Trophoblast cell (in vitro differentiated cells and primary cell): Measurements from ENCODE around the gene GJC3. TPM values are rescaled to one million over a fixed set of nuclear protein-coding genes. Genes with fewer than 3 reads are reported as not detected.

Experiments
- DNase-seq, 2 donors: peaks; one replicate each; pipeline ENCODE4 v3.0.0-alpha.2; 2016
- H2AFZ ChIP-seq: 2 replicates; pipeline ENCODE4 v1.6.1; 2013; ENCODE audit warnings: low read length, moderate library complexity, mild to moderate bottlenecking; ENCODE audit not compliant: insufficient read depth, poor library complexity
- H2AK5ac ChIP-seq: 2 replicates; pipeline ENCODE4 v1.6.1; 2013; ENCODE audit warnings: mild to moderate bottlenecking, low read length
- H2BK120ac ChIP-seq: 2 replicates; pipeline ENCODE4 v1.6.1; 2013; ENCODE audit warnings: low read length, mild to moderate bottlenecking, moderate library complexity; ENCODE audit not compliant: insufficient read depth, poor library complexity
- H2BK12ac ChIP-seq: 2 replicates; pipeline ENCODE4 v1.6.1; 2013; ENCODE audit warnings: mild to moderate bottlenecking, low read length, moderate library complexity
- H2BK5ac ChIP-seq: 2 replicates; pipeline ENCODE4 v1.6.1; 2013; ENCODE audit warnings: low read length, low read depth, moderate library complexity, mild to moderate bottlenecking; ENCODE audit not compliant: poor library complexity
- H3K14ac ChIP-seq: 2 replicates; pipeline ENCODE4 v1.6.1; 2013; ENCODE audit warnings: mild to moderate bottlenecking, low read length
- H3K18ac ChIP-seq: 2 replicates; pipeline ENCODE4 v1.6.1; 2013; ENCODE audit warnings: mild to moderate bottlenecking, low read length
- H3K23ac ChIP-seq: 2 replicates; pipeline ENCODE4 v1.6.1; 2013; ENCODE audit warnings: low read length
- H3K27ac ChIP-seq: 2 replicates; pipeline ENCODE4 v1.5.1; 2013; ENCODE audit warnings: low read depth, mild to moderate bottlenecking, inconsistent platforms, low read length, moderate library complexity
- H3K27me3 ChIP-seq: 2 replicates; pipeline ENCODE4 v1.6.1; 2013; ENCODE audit warnings: inconsistent platforms, mild to moderate bottlenecking, low read length, moderate library complexity; ENCODE audit not compliant: insufficient read depth
- H3K36me3 ChIP-seq, 2 experiments: 1 replicate in 1 of 2; 2 replicates in 1 of 2; pipeline ENCODE4 v1.6.1; 2013; ENCODE audit warnings: low read length in 2 of 2, mild to moderate bottlenecking in 2 of 2, moderate library complexity in 1 of 2; ENCODE audit not compliant: insufficient read depth in 2 of 2, control insufficient read depth in 1 of 2
- H3K4ac ChIP-seq: 2 replicates; pipeline ENCODE4 v1.6.1; 2013; ENCODE audit warnings: low read depth, mild to moderate bottlenecking, low read length, moderate library complexity
- H3K4me1 ChIP-seq, 2 experiments: 1 replicate in 1 of 2; 2 replicates in 1 of 2; pipeline ENCODE4 v1.6.1; 2013; ENCODE audit warnings: low read length in 2 of 2, mild to moderate bottlenecking in 2 of 2, moderate library complexity in 1 of 2; ENCODE audit not compliant: insufficient read depth in 2 of 2, control insufficient read depth in 1 of 2
- H3K4me2 ChIP-seq: 2 replicates; pipeline ENCODE4 v1.6.1; 2013; ENCODE audit warnings: inconsistent platforms, mild to moderate bottlenecking, low read length, moderate library complexity
- H3K4me3 ChIP-seq: 2 replicates; pipeline ENCODE4 v1.5.1; 2013; ENCODE audit warnings: mild to moderate bottlenecking, low read depth, low read length, inconsistent platforms
- H3K79me1 ChIP-seq: one replicate; pipeline ENCODE4 v1.6.1; 2013; ENCODE audit warnings: low read length
- H3K79me2 ChIP-seq: 2 replicates; pipeline ENCODE4 v1.6.1; 2013; ENCODE audit warnings: low read length, mild to moderate bottlenecking; ENCODE audit not compliant: control insufficient read depth, insufficient read depth, poor library complexity
- H3K9ac ChIP-seq: 2 replicates; pipeline ENCODE4 v1.6.1; 2013; ENCODE audit warnings: mild to moderate bottlenecking, low read length
- H3K9me3 ChIP-seq: 2 replicates; pipeline ENCODE4 v1.6.1; 2013; ENCODE audit warnings: low read depth, mild to moderate bottlenecking, control low read depth, inconsistent platforms, low read length; ENCODE audit not compliant: insufficient read depth
- H4K12ac ChIP-seq: 2 replicates; pipeline ENCODE4 v1.6.1; 2013; ENCODE audit warnings: low read depth, mild to moderate bottlenecking, low read length, moderate library complexity
- H4K8ac ChIP-seq: 2 replicates; pipeline ENCODE4 v1.6.1; 2013; ENCODE audit warnings: low read depth, mild to moderate bottlenecking, low read length, moderate library complexity
- H4K91ac ChIP-seq: one replicate; pipeline ENCODE4 v1.6.1; 2013; ENCODE audit warnings: low read depth, mild to moderate bottlenecking, low read length, moderate library complexity
- WGBS: extraction: QIAGEN DNeasy Blood & Tissue Kit; methylation state at CpG from one replicate; pipeline ENCODE4 v1.1.7; 2013; ENCODE audit warnings: missing lambda C conversion rate; ENCODE audit not compliant: insufficient read length, insufficient coverage; ENCODE audit errors: extremely low coverage; 5-methylcytosine and 5-hydroxymethylcytosine counted together
- polyA plus RNA-seq: library from polyadenylated mRNA; stranded (reverse); fragments of 200-250 nt; gene quantifications from 2 replicates; pipeline ENCODE4 v1.2.3, GENCODE V29; 2013

The GJC3 gene
- polyA plus RNA-seq: not detected in 2 replicates

GRCh38 chr7:99928994-99929729, at the start of gene GJC3:
Gene GJC3 (minus strand): TSS chr7:99929620. CDS start chr7:99929620, 0 bp downstream.
- no peak within 1 kb of the TSS for H3K4ac ChIP-seq
- no peak within 1 kb of the TSS for H2BK5ac ChIP-seq
- no peak within 1 kb of the TSS for H3K9ac ChIP-seq
- no peak within 1 kb of the TSS for H4K8ac ChIP-seq
- H3K27ac ChIP-seq: no peak within 1 kb of the TSS
- no peak within 1 kb of the TSS for H3K23ac ChIP-seq
- H4K12ac ChIP-seq: no peak within 1 kb of the TSS
- H3K27me3 ChIP-seq: no peaks in the 10 kb centered on the region
- no peaks in the 10 kb centered on the region for H3K79me1 ChIP-seq
- no peaks in the 10 kb centered on the region for H3K9me3 ChIP-seq
- H3K18ac ChIP-seq: no peak within 1 kb of the TSS
- H3K79me2 ChIP-seq: no peaks in the 10 kb centered on the region
- no peak within 1 kb of the TSS for H2BK12ac ChIP-seq
- H4K91ac ChIP-seq: no peak within 1 kb of the TSS
- no peak within 1 kb of the TSS for H2AK5ac ChIP-seq
- no peaks in the 10 kb centered on the region for H3K4me1 ChIP-seq
- DNase-seq: peak in 1 of 2 donors; percentile 32
- WGBS: no CpG with 5 or more reads among the region's 22 CpGs
- no peak within 1 kb of the TSS for H3K4me3 ChIP-seq
- no peak within 1 kb of the TSS for H3K14ac ChIP-seq
- H3K36me3 ChIP-seq: no peaks in the 10 kb centered on the region
- H2BK120ac ChIP-seq: no peak within 1 kb of the TSS
- H2AFZ ChIP-seq: no peak within 1 kb of the TSS
- H3K4me2 ChIP-seq: peak within 1 kb of the TSS; percentile 35

DNA sequence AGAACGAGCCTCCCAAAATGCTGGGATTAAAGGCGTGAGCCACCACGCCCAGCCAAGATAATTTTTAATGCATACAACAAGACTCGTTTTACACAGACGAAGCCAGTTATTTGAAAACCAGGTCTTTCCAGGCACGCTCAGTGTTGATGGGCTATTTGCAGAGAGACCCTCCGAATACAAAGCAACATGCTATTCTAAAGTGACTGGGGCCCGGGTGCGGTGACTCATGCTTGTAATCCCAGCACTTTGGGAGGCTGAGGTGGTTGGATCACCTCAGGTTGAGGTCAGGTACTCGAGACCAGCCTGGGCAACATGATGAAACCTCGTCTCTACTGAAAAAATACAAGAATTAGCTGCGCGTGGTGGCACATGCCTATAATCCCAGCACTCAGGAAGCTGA, 47.2 kb upstream of the GJC3 start:
- no peak overlapping the region for H2BK12ac ChIP-seq
- no peak overlapping the region for H4K12ac ChIP-seq
- no peak overlapping the region for H3K9ac ChIP-seq
- no peak overlapping the region for H3K4me3 ChIP-seq
- no peaks in the 10 kb centered on the region for H3K79me2 ChIP-seq
- H3K9me3 ChIP-seq: no peaks in the 10 kb centered on the region
- no peak overlapping the region for H2AK5ac ChIP-seq
- no peaks in the 10 kb centered on the region for H3K4me1 ChIP-seq
- no peaks in the 10 kb centered on the region for H3K79me1 ChIP-seq
- H3K4ac ChIP-seq: no peak overlapping the region
- H2BK120ac ChIP-seq: no peak overlapping the region
- no peak overlapping the region for H3K4me2 ChIP-seq
- no peak overlapping the region for H4K8ac ChIP-seq
- H3K27me3 ChIP-seq: no peaks in the 10 kb centered on the region
- H2AFZ ChIP-seq: no peak overlapping the region
- no peak overlapping the region for H4K91ac ChIP-seq
- DNase-seq: peak; percentile 1 to 4
- H3K23ac ChIP-seq: no peak overlapping the region
- H3K18ac ChIP-seq: no peak overlapping the region
- no peak overlapping the region for H2BK5ac ChIP-seq
- H3K14ac ChIP-seq: no peak overlapping the region
- WGBS: no CpG with 5 or more reads among the region's 13 CpGs
- no peaks in the 10 kb centered on the region for H3K36me3 ChIP-seq
- H3K27ac ChIP-seq: no peak overlapping the region

DNA sequence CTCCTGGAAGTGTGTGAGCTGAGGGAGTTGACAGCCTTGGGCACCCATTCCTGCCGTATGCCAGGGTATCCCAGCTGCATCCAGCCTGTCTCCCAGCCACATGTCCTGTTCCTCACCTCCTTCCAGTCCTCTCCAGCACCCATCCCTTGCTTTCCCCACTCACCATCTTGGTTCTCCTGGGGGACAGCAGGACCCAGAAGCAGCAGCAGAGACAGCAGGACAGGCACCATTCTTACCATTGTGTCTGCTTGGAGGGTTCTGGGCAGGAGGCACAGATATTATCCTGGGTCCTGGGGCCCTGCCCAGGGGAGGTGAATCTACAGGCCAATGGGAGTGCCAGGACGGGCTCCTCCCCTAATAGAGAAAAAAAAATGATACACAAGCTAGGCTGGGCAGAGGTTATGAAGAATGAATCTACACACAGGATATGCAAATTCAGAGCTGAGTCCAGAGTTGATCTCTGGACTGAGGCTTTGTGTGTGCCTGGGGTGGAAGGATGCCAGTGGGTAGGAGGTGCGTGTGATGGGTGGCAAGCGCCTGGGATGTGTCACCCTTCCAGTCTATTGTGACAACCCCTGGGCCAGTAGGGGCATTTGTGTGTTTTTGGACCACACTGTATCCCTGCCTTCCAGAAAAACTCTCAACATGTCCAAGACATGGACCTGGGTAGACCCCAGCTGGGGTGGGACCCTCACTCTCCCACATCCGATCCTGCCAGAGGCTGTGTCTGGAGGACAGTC, 46.5 kb upstream of the GJC3 start, which contains the start of gene AZGP1:
Gene AZGP1 (minus strand): TSS at position 250 of the 740 bp plus-strand sequence. CDS start 11 bp downstream, at position 239.
- no peak within 1 kb of the TSS for H3K14ac ChIP-seq
- no peaks in the 10 kb centered on the region for H3K79me2 ChIP-seq
- no peak for DNase-seq
- no peaks in the 10 kb centered on the region for H3K27me3 ChIP-seq
- H3K9me3 ChIP-seq: no peaks in the 10 kb centered on the region
- no CpG with 5 or more reads among the region's 5 CpGs for WGBS
- H3K4me3 ChIP-seq: no peak within 1 kb of the TSS
- H3K27ac ChIP-seq: no peak within 1 kb of the TSS
- no peak within 1 kb of the TSS for H3K9ac ChIP-seq
- no peak within 1 kb of the TSS for H2BK120ac ChIP-seq
- H3K4ac ChIP-seq: no peak within 1 kb of the TSS
- no peak within 1 kb of the TSS for H2AFZ ChIP-seq
- no peak within 1 kb of the TSS for H2AK5ac ChIP-seq
- H3K79me1 ChIP-seq: no peaks in the 10 kb centered on the region
- no peak within 1 kb of the TSS for H4K12ac ChIP-seq
- H3K23ac ChIP-seq: no peak within 1 kb of the TSS
- H2BK12ac ChIP-seq: no peak within 1 kb of the TSS
- H2BK5ac ChIP-seq: no peak within 1 kb of the TSS
- no peak within 1 kb of the TSS for H3K18ac ChIP-seq
- no peak within 1 kb of the TSS for H4K8ac ChIP-seq
- no peak within 1 kb of the TSS for H3K4me2 ChIP-seq
- no peak within 1 kb of the TSS for H4K91ac ChIP-seq
- no peaks in the 10 kb centered on the region for H3K4me1 ChIP-seq
- H3K36me3 ChIP-seq: no peaks in the 10 kb centered on the region

DNA sequence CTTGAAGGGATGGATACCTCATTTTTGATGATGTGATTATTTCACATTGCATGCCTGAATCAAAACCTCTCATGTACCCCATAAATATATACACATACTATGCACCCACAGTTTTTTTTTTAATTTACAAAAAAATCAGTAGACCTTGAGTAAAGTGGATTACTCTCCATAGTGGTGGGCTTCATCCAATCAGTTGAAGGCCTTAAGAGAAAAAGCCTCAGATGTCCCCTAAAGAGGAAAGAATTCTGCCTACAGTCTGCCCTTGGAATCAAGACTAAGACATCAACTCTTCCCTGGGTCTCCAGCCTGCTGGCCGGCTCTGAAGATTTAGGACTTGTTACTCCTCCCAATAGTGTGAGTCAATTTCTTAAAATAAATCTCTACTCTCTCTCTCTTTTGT, 45.3 kb upstream of the GJC3 start:
- no peak overlapping the region for H4K91ac ChIP-seq
- no peaks in the 10 kb centered on the region for H3K79me2 ChIP-seq
- no peak overlapping the region for H3K27ac ChIP-seq
- no peak overlapping the region for H3K14ac ChIP-seq
- no peak overlapping the region for H2AK5ac ChIP-seq
- no peak overlapping the region for H2AFZ ChIP-seq
- H2BK5ac ChIP-seq: no peak overlapping the region
- no peaks in the 10 kb centered on the region for H3K36me3 ChIP-seq
- no peaks in the 10 kb centered on the region for H3K27me3 ChIP-seq
- H3K9me3 ChIP-seq: no peaks in the 10 kb centered on the region
- no peaks in the 10 kb centered on the region for H3K4me1 ChIP-seq
- no peak overlapping the region for H3K18ac ChIP-seq
- H3K4me3 ChIP-seq: no peak overlapping the region
- no peak overlapping the region for H2BK120ac ChIP-seq
- no peak overlapping the region for H3K4ac ChIP-seq
- H3K23ac ChIP-seq: no peak overlapping the region
- no peak overlapping the region for H2BK12ac ChIP-seq
- no CpG with 5 or more reads among the region's 1 CpG for WGBS
- no peak overlapping the region for H4K12ac ChIP-seq
- no peaks in the 10 kb centered on the region for H3K79me1 ChIP-seq
- H4K8ac ChIP-seq: no peak overlapping the region
- peak in 1 of 2 donors; percentile 2 for DNase-seq
- no peak overlapping the region for H3K9ac ChIP-seq
- H3K4me2 ChIP-seq: no peak overlapping the region
